ENCODE results near the gene FANCC.
"Not testable (repeated sequence)": the region's sequence is repeated elsewhere in the genome, so short reads cannot be mapped to it uniquely, and the experiment has no call there.

FANCC gene

GRCh38 chr9:95305770-95306492 is 11.6 kb downstream of the FANCC start:
- Histone ChIP-seq H3K4me1 (ENCODE audit: control insufficient read depth in 1 of 2, insufficient read depth in 1 of 2, low read depth in 1 of 2, low read length in 1 of 2) (no peaks in the 10 kb centered on the region), H3K36me3 (no peaks in the 10 kb centered on the region), H3K4me3 (ENCODE audit: low read depth in 1 of 2, low read length in 1 of 2) (no peak overlapping the region), H3K27ac (no peak overlapping the region), H3K9me3 (no peaks in the 10 kb centered on the region), H3K27me3 (no peaks in the 10 kb centered on the region)
- no peak for TF ChIP-seq CTCF (IDR thresholded peaks at IDR 0.05)

GRCh38 chr9:95302479-95302878 is 15.0 kb downstream of the FANCC start:
- Histone ChIP-seq H3K9me3 (no peaks in the 10 kb centered on the region), H3K36me3 (no peaks in the 10 kb centered on the region), H3K27ac (no peak overlapping the region), H3K27me3 (no peaks in the 10 kb centered on the region), H3K4me1 (ENCODE audit: control insufficient read depth in 1 of 2, insufficient read depth in 1 of 2, low read depth in 1 of 2, low read length in 1 of 2) (no peaks in the 10 kb centered on the region), H3K4me3 (ENCODE audit: low read depth in 1 of 2, low read length in 1 of 2) (no peak overlapping the region)
- TF ChIP-seq CTCF (IDR thresholded peaks at IDR 0.05) = no peak

GRCh38 chr9:95297760-95298159 is 19.7 kb downstream of the FANCC start:
- H3K27ac ChIP-seq = no peak overlapping the region
- H3K36me3 ChIP-seq = no peaks in the 10 kb centered on the region
- H3K4me1 ChIP-seq (ENCODE audit: control insufficient read depth in 1 of 2, insufficient read depth in 1 of 2, low read depth in 1 of 2, low read length in 1 of 2) = no peaks in the 10 kb centered on the region
- H3K27me3 ChIP-seq = no peaks in the 10 kb centered on the region
- no peak overlapping the region for H3K4me3 ChIP-seq (ENCODE audit: low read depth in 1 of 2, low read length in 1 of 2)
- no peak for TF ChIP-seq CTCF (IDR thresholded peaks at IDR 0.05)
- no peaks in the 10 kb centered on the region for H3K9me3 ChIP-seq

GRCh38 chr9:95297316-95297715 is 20.2 kb downstream of the FANCC start:
- Histone ChIP-seq H3K4me1 (ENCODE audit: control insufficient read depth in 1 of 2, insufficient read depth in 1 of 2, low read depth in 1 of 2, low read length in 1 of 2) (no peaks in the 10 kb centered on the region), H3K9me3 (no peaks in the 10 kb centered on the region), H3K36me3 (no peaks in the 10 kb centered on the region), H3K4me3 (ENCODE audit: low read depth in 1 of 2, low read length in 1 of 2) (no peak overlapping the region), H3K27ac (no peak overlapping the region), H3K27me3 (no peaks in the 10 kb centered on the region)
- TF ChIP-seq CTCF (IDR thresholded peaks at IDR 0.05) = no peak

GRCh38 chr9:95296761-95297160 is 20.7 kb downstream of the FANCC start:
- H3K27me3 ChIP-seq = no peaks in the 10 kb centered on the region
- H3K4me1 ChIP-seq (ENCODE audit: control insufficient read depth in 1 of 2, insufficient read depth in 1 of 2, low read depth in 1 of 2, low read length in 1 of 2) = no peaks in the 10 kb centered on the region
- H3K27ac ChIP-seq = no peak overlapping the region
- H3K9me3 ChIP-seq = no peaks in the 10 kb centered on the region
- H3K36me3 ChIP-seq = no peaks in the 10 kb centered on the region
- no peak overlapping the region for H3K4me3 ChIP-seq (ENCODE audit: low read depth in 1 of 2, low read length in 1 of 2)
- no peak for TF ChIP-seq CTCF (IDR thresholded peaks at IDR 0.05)

GRCh38 chr9:95293296-95293695 is 24.2 kb downstream of the FANCC start:
- H3K27ac ChIP-seq; H3K4me1 ChIP-seq (ENCODE audit: control insufficient read depth in 1 of 2, insufficient read depth in 1 of 2, low read depth in 1 of 2, low read length in 1 of 2); H3K4me3 ChIP-seq (ENCODE audit: low read depth in 1 of 2, low read length in 1 of 2); H3K27me3 ChIP-seq; H3K36me3 ChIP-seq; H3K9me3 ChIP-seq: not testable (repeated sequence)
